Activated CD4-positive, alpha-beta T cell treated with anti-CD3 and anti-CD28 coated beads, Interleukin-2, amount 10 ng/mL, durations not matched to agents 7 days and 5 days (primary cell): ENCODE results near the gene B3GNT4. TPM values are rescaled to one million over a fixed set of nuclear protein-coding genes. Genes with fewer than 3 reads are reported as not detected.

ENCODE experiments used
- CTCF ChIA-PET: fragments of 350-600 bp; sonication (Branson Sonifier 250); formaldehyde crosslinking; loops from one replicate; lab custom pipeline; 2021; ENCODE audit warnings: antibody characterized with exemption; lab: Charles Lee
- POLR2A ChIA-PET: fragments of 350-600 bp; sonication (Branson Sonifier 250); formaldehyde crosslinking; loops from one replicate; lab custom pipeline; 2021; ENCODE audit warnings: antibody characterized with exemption; lab: Charles Lee
- DNase-seq: peaks from one replicate; pipeline ENCODE4 v3.0.0-alpha.2; 2020
- H3K27ac Mint-ChIP-seq: one replicate; pipeline ENCODE4 v1.8.0; 2021; ENCODE audit warnings: mild to moderate bottlenecking, moderate library complexity, mixed read lengths
- H3K27me3 Mint-ChIP-seq: one replicate; pipeline ENCODE4 v1.8.0; 2021; ENCODE audit warnings: mixed read lengths
- H3K36me3 Mint-ChIP-seq: one replicate; pipeline ENCODE4 v1.8.0; 2021; ENCODE audit warnings: low read depth, mixed read lengths
- H3K4me1 Mint-ChIP-seq: one replicate; pipeline ENCODE4 v1.8.0; 2021; ENCODE audit warnings: mixed read lengths
- H3K4me3 Mint-ChIP-seq: one replicate; pipeline ENCODE4 v1.8.0; 2021; ENCODE audit warnings: mild to moderate bottlenecking, moderate library complexity, mixed read lengths
- H3K9me3 Mint-ChIP-seq: one replicate; pipeline ENCODE4 v1.8.0; 2021; ENCODE audit warnings: mixed read lengths
- total RNA-seq, 2 experiments: library from RNA; stranded (reverse); gene quantifications; one replicate each; pipeline ENCODE4 v1.2.3, GENCODE V29; 2021

The B3GNT4 gene
- total RNA-seq, 2 experiments from 2014 or later, result 0.50 to 0.71 TPM

DNA sequence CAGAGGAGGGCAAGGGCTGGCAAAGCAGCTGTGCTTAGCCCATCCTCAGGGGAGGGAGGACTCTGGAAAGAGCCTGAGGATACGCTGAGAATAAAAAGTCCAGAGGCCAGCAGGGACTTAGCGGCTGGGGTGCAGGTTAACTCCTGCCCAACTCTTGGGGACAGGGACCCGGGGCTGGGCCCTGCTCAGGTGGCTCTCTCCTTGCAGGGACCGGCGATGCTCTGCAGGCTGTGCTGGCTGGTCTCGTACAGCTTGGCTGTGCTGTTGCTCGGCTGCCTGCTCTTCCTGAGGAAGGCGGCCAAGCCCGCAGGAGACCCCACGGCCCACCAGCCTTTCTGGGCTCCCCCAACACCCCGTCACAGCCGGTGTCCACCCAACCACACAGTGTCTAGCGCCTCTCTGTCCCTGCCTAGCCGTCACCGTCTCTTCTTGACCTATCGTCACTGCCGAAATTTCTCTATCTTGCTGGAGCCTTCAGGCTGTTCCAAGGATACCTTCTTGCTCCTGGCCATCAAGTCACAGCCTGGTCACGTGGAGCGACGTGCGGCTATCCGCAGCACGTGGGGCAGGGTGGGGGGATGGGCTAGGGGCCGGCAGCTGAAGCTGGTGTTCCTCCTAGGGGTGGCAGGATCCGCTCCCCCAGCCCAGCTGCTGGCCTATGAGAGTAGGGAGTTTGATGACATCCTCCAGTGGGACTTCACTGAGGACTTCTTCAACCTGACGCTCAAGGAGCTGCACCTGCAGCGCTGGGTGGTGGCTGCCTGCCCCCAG is 2.8 kb downstream of the B3GNT4 start:
- H3K27me3 Mint-ChIP-seq, result peaks cover 23% of the 10 kb centered on the region
- ChIA-PET POLR2A (no interaction called here), CTCF (interaction anchor here (0.6 to 2.0 kb wide), 3 partner anchors 15 to 114 kb away, joined by 3 to 7 read pairs (median 5); partner anchors contain the start of gene LRRC43)
- no peak for DNase-seq
- peaks cover 13% of the 10 kb centered on the region for H3K4me1 Mint-ChIP-seq
- no peak overlapping the region for H3K4me3 Mint-ChIP-seq
- H3K27ac Mint-ChIP-seq, result no peak overlapping the region
- no peaks in the 10 kb centered on the region for H3K9me3 Mint-ChIP-seq
- H3K36me3 Mint-ChIP-seq, result peaks cover 17% of the 10 kb centered on the region

DNA sequence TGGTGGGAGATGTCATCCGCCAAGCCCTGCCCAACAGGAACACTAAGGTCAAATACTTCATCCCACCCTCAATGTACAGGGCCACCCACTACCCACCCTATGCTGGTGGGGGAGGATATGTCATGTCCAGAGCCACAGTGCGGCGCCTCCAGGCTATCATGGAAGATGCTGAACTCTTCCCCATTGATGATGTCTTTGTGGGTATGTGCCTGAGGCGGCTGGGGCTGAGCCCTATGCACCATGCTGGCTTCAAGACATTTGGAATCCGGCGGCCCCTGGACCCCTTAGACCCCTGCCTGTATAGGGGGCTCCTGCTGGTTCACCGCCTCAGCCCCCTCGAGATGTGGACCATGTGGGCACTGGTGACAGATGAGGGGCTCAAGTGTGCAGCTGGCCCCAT is 3.5 kb downstream of the B3GNT4 start:
- no peak for DNase-seq
- no peak overlapping the region for H3K4me3 Mint-ChIP-seq
- POLR2A ChIA-PET, result no interaction called here
- CTCF ChIA-PET, result no interaction called here
- H3K4me1 Mint-ChIP-seq, result peaks cover 13% of the 10 kb centered on the region
- peaks cover 20% of the 10 kb centered on the region for H3K27me3 Mint-ChIP-seq
- no peaks in the 10 kb centered on the region for H3K9me3 Mint-ChIP-seq
- H3K27ac Mint-ChIP-seq, result no peak overlapping the region
- H3K36me3 Mint-ChIP-seq, result peaks cover 22% of the 10 kb centered on the region

DNA sequence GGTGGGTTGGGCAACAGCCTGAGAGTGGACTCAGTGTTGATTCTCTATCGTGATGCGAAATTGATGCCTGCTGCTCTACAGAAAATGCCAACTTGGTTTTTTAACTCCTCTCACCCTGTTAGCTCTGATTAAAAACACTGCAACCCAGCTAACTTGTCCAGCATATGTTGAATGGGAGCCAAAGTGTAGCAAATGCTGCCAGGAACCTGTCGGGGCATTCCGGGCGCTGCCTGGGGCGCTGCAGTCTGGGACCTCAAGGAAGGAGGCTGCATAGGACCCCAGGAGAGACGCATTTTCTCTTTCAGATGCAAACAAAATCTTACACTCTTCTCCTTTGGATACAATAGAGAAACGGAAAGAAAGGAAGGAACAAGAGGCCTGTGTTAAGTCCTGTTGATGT is 3.9 kb downstream of the B3GNT4 start:
- H3K4me1 Mint-ChIP-seq, result peaks cover 13% of the 10 kb centered on the region
- CTCF ChIA-PET, result no interaction called here
- POLR2A ChIA-PET, result no interaction called here
- peaks cover 25% of the 10 kb centered on the region for H3K36me3 Mint-ChIP-seq
- H3K27me3 Mint-ChIP-seq, result peaks cover 20% of the 10 kb centered on the region
- no peaks in the 10 kb centered on the region for H3K9me3 Mint-ChIP-seq
- no peak for DNase-seq
- H3K27ac Mint-ChIP-seq, result no peak overlapping the region
- no peak overlapping the region for H3K4me3 Mint-ChIP-seq

DNA sequence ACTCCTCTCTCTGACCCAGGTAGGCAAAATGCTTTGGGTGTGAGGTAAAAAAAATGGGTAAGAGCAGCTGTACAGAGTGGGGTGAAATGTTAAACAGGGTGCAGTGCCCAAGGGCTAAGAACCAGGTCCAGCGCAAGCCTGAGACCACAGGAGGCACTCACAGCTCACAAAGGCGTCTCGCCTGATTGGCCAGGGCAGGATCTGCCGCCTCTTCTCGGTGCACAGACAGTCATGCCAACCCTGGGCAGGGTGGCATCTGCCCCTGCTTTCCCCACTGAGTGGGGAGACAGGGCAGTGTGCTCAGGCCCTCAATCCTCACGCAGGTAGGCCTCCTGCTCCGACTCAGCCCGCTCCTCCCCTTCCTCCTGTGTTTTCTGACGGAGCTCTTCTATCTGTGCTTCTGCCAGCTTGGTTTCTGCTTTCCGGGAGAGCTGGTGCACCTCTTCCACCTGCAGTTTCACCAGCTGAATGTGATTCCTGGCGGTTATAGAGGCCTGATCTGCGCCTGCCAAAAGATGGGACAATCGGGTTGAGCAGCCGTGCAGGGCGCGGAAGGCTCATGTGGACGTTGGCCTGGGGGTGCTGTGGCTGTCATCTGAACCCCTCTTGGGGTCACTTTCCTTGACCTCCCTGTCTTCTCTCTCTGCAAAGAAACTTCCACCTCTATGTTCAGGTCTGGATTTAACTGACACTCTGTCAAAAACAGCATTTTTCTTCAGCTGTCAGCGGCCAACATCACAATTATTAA is 4.7 kb downstream of the B3GNT4 start:
- H3K27ac Mint-ChIP-seq, result peak overlapping the region; percentile 2
- no peak for DNase-seq

DNA sequence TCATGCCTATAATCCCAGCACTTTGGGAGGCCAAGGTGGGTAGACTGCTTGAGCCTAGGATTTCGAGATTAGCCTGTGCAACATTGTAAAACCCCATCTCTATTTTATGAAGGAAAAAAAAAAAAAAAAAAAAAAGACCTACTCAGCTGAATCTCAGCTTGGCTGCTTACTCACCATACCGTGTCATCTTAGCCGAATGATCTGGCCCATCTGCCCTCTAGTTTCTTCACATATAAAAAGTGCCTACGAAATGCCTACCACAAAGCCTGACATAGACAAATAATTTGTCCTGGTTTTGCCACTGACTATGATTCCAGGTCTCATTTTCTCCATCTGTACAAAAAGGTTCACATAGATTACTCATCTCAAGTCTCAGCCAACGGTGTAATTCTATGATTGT is 12.3 kb downstream of the B3GNT4 start:
- Mint-ChIP-seq H3K36me3 (peaks cover 35% of the 10 kb centered on the region), H3K4me1 (peaks cover 2% of the 10 kb centered on the region), H3K4me3 (no peak overlapping the region), H3K27ac (no peak overlapping the region), H3K9me3 (no peaks in the 10 kb centered on the region), H3K27me3 (no peaks in the 10 kb centered on the region)
- POLR2A ChIA-PET, result no interaction called here
- CTCF ChIA-PET, result interaction anchor here (1.0 to 1.5 kb wide), 2 partner anchors 11 to 29 kb away, joined by 3 to 4 read pairs; no protein-coding TSS in a partner anchor
- DNase-seq, result no peak

More for the DNA sequence above, 4.7 kb downstream of the B3GNT4 start:
- POLR2A ChIA-PET, result no interaction called here
- H3K36me3 Mint-ChIP-seq, result peaks cover 25% of the 10 kb centered on the region
- no peaks in the 10 kb centered on the region for H3K9me3 Mint-ChIP-seq
- peaks cover 12% of the 10 kb centered on the region for H3K27me3 Mint-ChIP-seq
- CTCF ChIA-PET, result interaction anchor here (0.6 to 0.9 kb wide), 4 partner anchors 11 to 344 kb away, joined by 3 read pairs; no protein-coding TSS in a partner anchor
- peaks cover 8% of the 10 kb centered on the region for H3K4me1 Mint-ChIP-seq
- H3K4me3 Mint-ChIP-seq, result no peak overlapping the region

DNA sequence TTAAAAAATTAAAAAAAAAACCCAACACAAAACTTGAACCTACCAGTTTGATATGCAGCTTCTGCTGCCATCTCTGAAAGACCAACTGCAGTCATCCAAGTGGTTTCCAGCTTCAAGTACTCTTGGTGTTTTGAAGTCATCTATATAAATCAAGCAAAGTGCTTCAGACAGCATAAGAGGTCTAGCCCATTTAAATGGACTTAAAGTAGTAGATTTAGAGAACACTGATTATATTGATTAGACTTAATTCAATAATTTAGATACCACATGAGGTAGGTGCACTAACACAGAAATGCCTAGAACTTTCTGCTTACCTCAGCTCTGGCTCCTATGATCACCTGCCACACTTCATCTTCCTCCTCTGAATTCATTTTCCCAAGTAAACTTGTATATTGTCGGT is 12.9 kb downstream of the B3GNT4 start:
- H3K4me3 Mint-ChIP-seq, result no peak overlapping the region
- no peak overlapping the region for H3K27ac Mint-ChIP-seq
- DNase-seq, result no peak
- ChIA-PET POLR2A (no interaction called here), CTCF (interaction anchor here (1.5 kb wide), 1 partner anchor 28 kb away, joined by 4 read pairs; no protein-coding TSS in a partner anchor)
- peaks cover 35% of the 10 kb centered on the region for H3K36me3 Mint-ChIP-seq
- H3K9me3 Mint-ChIP-seq, result no peaks in the 10 kb centered on the region
- peaks cover 5% of the 10 kb centered on the region for H3K4me1 Mint-ChIP-seq
- H3K27me3 Mint-ChIP-seq, result no peaks in the 10 kb centered on the region

DNA sequence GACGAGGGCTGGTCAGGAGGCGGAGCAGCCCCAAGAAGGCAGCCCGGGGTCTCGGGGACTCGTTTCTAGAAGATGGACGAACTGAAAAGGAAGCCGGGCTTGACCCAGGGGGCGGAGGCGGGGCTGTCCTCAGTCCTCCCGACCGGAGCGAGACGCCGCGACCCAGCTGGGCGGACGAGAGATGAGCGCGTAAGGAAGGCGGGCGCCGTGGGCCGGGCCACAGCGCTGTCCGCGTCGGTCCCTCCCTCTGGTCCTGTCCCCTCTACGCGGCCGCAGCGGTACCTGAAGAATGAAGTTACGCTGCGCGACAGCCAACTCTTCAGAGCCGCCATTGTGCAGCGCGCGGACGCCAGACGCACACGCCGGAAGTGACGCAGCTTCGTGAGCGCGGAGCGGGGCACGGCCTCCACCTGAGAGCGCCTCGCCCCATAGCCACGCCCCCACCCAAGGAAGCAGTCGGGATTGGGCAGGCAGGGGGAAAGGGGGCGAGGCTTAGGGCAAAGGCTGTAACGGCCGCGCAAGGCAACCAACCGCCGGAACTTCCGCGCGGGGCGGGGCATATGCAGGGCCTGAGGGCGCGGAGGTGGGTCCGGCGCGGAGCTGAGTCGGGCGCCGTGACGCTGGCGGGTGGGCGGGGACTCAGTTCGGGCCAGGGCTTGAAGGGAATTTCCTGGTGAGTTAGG is 22.3 kb downstream of the B3GNT4 start, which contains the start of gene DIABLO:
TSS of gene DIABLO (minus strand) at position 370 of the 683 bp plus-strand sequence. CDS start at position 332, 38 bp downstream.
- DNase-seq, result peak; percentile 100
- no peaks in the 10 kb centered on the region for H3K27me3 Mint-ChIP-seq
- peak within 1 kb of the TSS; percentile 96 for H3K27ac Mint-ChIP-seq
- H3K9me3 Mint-ChIP-seq, result no peaks in the 10 kb centered on the region
- peaks cover 41% of the 10 kb centered on the region for H3K4me1 Mint-ChIP-seq
- peaks cover 24% of the 10 kb centered on the region for H3K36me3 Mint-ChIP-seq
- ChIA-PET CTCF (interaction anchor here (0.6 to 2.8 kb wide), 9 partner anchors 8 to 1924 kb away, joined by 3 to 12 read pairs (median 4); no protein-coding TSS in a partner anchor), POLR2A (interaction anchor here (0.7 to 1.0 kb wide), 3 partner anchors 43 to 275 kb away, joined by 3 to 5 read pairs (median 4); partner anchors contain the start of gene ZCCHC8)
- H3K4me3 Mint-ChIP-seq, result peak within 1 kb of the TSS; percentile 92

DNA sequence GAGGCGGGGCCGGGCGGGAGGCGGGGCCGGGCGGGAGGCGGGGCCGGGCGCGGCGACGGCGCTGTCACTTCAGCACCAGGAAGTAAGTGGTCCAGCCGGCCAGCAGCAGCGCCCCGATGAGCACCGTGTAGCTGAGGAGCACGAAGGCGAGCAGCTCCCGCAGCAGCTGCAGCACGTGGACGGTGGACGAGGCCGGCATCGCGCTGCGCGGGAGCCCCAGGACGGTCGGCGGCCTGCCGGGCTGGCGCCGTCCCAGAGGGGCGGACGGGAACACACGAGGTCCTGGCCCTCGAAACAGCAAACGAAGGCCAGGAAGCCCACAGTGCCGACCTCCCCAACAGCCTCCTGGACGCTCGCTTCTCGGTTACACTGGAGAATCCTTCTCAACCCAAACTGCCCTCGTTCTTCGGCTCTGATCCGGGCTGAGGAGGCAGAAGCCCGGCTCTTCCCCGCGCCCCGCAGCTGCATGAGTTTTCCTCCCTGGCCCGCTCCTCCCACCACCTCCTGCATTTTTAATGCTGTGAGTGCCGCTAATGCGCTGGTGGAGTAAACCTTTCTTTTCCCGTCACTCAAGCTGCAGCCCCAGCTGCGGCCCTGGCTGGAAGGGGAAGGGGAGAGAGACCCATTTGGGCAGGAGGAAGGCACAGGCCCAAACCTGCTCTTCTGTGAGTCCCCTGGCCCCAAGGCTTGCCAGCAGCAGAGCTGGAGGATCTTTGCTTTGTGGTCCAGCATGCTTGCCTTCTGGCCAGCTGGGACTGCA is 23.0 kb downstream of the B3GNT4 start:
- ChIA-PET CTCF (interaction anchor here (0.7 to 2.8 kb wide), 11 partner anchors 9 to 172 kb away, joined by 3 to 12 read pairs (median 4); no protein-coding TSS in a partner anchor), POLR2A (interaction anchor here (1.0 kb wide), 1 partner anchor 274 kb away, joined by 4 read pairs; the partner anchor contains the start of gene ZCCHC8)
- peaks cover 40% of the 10 kb centered on the region for H3K4me1 Mint-ChIP-seq
- H3K27me3 Mint-ChIP-seq, result no peaks in the 10 kb centered on the region
- no peaks in the 10 kb centered on the region for H3K9me3 Mint-ChIP-seq
- DNase-seq, result no peak
- H3K36me3 Mint-ChIP-seq, result peaks cover 26% of the 10 kb centered on the region
- no peak overlapping the region for H3K27ac Mint-ChIP-seq
- peak overlapping the region; percentile 92 for H3K4me3 Mint-ChIP-seq

DNA sequence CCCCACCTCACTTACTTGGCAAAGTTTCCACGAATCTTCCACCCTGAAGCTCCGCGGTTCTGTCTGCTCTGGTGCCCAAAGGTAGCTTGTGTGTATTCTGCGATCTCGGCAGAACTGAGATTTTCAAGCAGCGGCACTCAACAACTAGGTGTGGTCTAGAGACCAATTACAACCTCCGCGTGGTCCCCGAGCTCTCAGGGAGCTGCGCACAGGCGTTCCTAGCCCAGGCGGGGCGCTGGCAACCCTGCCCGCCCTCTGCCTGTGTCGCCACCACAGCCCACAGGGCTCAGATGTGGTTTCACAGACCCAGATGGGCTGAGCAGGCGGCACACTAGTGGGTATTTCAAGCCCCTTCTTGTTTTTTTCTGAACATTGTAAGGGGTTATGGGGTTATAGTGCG is 23.8 kb downstream of the B3GNT4 start:
- Mint-ChIP-seq H3K27me3 (no peaks in the 10 kb centered on the region), H3K4me1 (peaks cover 40% of the 10 kb centered on the region)
- CTCF ChIA-PET, result interaction anchor here (0.7 to 2.8 kb wide), 8 partner anchors 10 to 78 kb away, joined by 3 to 12 read pairs (median 3); no protein-coding TSS in a partner anchor

DNA sequence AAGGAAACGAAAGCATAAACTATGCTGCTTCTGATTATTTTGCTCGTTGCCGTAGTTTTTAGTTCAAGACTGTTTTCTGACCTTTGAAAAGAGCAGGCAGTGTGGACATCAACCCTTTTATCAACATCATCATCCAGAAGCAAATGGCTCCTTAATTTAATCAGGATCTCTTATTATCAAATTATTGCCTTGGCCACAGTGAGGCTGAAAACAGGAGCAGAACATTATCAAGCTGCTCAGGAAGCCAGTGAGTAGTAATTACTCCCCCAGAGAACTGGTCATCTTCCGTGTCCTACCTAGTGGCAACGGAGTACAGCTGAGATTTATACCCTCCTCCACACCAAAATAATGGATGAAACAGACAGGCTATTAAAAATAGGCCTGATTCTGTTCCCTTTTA is 24.6 kb downstream of the B3GNT4 start:
- ChIA-PET CTCF (interaction anchor here (1.0 to 1.4 kb wide), 4 partner anchors 11 to 77 kb away, joined by 3 to 6 read pairs (median 3); no protein-coding TSS in a partner anchor), POLR2A (no interaction called here)
- no peak for DNase-seq
- Mint-ChIP-seq H3K27me3 (no peaks in the 10 kb centered on the region), H3K9me3 (no peaks in the 10 kb centered on the region), H3K4me1 (peaks cover 37% of the 10 kb centered on the region), H3K36me3 (peaks cover 22% of the 10 kb centered on the region), H3K27ac (peak overlapping the region; percentile 37), H3K4me3 (peak overlapping the region; percentile 23)

More for the DNA sequence above, 23.8 kb downstream of the B3GNT4 start:
- POLR2A ChIA-PET, result no interaction called here
- peak; percentile 30 for DNase-seq
- H3K27ac Mint-ChIP-seq, result peak overlapping the region; percentile 37
- H3K36me3 Mint-ChIP-seq, result peaks cover 27% of the 10 kb centered on the region
- no peaks in the 10 kb centered on the region for H3K9me3 Mint-ChIP-seq
- H3K4me3 Mint-ChIP-seq, result peak overlapping the region; percentile 72

DNA sequence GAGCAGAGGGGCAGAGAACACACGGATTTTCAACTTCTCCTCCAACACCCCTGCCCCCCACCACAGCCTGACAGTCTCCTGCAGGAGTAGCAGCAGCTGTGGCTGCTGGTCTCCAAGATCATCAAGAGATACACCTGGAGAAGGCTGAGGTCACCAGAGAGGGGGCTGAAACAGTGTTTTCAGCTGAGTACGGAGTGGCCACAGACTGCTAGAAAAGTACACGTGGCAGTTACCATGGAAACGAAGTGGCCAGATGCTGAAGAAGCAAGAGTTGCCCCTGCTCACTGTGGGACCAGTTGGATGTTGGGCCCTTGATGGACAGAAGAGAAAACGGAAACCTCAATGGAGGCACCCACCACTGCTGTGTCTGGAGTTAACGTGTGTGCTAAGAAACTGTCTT is 27.3 kb downstream of the B3GNT4 start:
- no peak for DNase-seq
- H3K36me3 Mint-ChIP-seq, result peaks cover 18% of the 10 kb centered on the region
- no peak overlapping the region for H3K27ac Mint-ChIP-seq
- ChIA-PET POLR2A (interaction anchor here (0.6 kb wide), 1 partner anchor 295 kb away, joined by 3 read pairs; no protein-coding TSS in a partner anchor), CTCF (interaction anchor here (2.1 kb wide), 1 partner anchor 14 kb away, joined by 10 read pairs; no protein-coding TSS in a partner anchor)
- H3K27me3 Mint-ChIP-seq, result no peaks in the 10 kb centered on the region
- no peak overlapping the region for H3K4me3 Mint-ChIP-seq
- H3K4me1 Mint-ChIP-seq, result peaks cover 20% of the 10 kb centered on the region
- H3K9me3 Mint-ChIP-seq, result no peaks in the 10 kb centered on the region
